LNCAP (cell line): ENCODE data around the gene DPP6.

Experiments used
- TF ChIP-seq, protein P1 (sequence below): fragments of 450-650 bp; IDR thresholded peaks from 2 replicates; pipeline ENCODE4 v1.5.1; 2017; ENCODE audit warnings: mild to moderate bottlenecking

The DPP6 gene

DNA sequence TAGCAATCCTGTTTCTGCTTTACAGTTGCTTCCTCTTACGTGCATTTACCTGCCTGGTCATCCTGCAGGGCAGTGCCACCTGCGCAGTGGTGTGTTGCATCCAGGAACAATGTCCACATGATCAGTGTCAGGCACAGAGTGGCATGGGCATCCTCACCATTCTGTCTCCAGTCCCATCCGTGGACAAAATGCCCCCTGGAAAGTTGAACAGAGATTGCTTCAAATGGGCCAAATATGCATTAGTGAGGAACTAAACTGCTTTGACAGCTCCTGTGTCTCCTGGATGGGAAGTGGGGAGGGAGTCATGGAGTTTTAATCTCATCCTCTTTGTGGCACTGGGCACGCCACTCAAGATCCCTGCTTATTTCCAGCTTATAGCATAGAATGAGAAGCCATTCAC, 151.8 kb downstream of the DPP6 start:
- TF ChIP-seq, protein P1, sequence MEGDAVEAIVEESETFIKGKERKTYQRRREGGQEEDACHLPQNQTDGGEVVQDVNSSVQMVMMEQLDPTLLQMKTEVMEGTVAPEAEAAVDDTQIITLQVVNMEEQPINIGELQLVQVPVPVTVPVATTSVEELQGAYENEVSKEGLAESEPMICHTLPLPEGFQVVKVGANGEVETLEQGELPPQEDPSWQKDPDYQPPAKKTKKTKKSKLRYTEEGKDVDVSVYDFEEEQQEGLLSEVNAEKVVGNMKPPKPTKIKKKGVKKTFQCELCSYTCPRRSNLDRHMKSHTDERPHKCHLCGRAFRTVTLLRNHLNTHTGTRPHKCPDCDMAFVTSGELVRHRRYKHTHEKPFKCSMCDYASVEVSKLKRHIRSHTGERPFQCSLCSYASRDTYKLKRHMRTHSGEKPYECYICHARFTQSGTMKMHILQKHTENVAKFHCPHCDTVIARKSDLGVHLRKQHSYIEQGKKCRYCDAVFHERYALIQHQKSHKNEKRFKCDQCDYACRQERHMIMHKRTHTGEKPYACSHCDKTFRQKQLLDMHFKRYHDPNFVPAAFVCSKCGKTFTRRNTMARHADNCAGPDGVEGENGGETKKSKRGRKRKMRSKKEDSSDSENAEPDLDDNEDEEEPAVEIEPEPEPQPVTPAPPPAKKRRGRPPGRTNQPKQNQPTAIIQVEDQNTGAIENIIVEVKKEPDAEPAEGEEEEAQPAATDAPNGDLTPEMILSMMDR: no peak

DNA sequence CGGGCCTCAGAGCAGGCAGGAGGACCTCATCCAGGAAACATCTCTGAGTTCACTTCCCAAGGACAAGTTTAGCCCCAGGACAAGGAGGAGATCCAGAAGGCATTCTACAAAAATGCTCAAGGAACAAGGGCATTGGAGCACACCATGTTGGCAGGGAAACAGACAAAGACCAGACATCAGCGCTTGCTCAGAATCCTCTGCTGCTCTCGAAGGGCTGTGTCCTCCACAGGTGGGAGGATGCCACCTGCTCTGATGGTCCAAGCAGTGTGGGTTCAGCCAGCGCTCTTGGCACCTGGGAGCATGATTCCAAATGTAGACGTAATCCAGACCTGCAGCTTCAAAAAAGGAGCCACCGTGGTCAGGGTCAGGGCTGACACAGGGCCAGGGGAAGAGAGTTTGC, 160.7 kb downstream of the DPP6 start:
- TF ChIP-seq, protein P1: no peak

DNA sequence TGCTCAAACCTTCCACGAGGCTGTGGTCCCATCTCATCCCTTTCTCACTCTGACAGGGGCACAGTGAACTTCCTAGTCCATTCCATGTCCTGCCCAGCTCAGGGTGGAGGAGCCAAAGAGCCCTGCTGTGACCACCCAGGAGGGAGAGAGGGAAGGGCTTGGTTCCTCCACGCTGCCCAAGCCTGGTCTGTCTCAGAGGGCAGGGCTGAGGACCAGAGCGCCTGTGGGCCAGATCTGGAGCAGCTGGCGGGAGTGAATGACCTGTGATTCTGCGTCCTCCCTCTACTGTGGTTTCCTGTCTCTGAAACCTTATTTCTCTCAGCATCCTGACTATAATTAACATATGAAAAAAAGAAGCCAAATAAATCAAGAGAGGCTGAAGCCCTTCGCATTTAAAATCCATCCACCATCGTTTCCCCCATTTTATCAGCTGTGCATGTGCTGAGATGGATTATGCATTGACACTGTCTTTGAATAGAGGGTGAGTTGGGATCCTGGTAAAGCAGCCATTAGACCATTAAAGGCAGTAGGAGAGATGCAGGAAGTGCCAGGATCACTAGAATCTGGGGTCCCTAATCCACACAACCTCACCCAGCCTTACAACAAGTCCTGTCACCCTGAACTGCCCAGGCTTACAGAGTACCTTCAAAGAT, 165.6 kb downstream of the DPP6 start:
- TF ChIP-seq, protein P1: no peak

DNA sequence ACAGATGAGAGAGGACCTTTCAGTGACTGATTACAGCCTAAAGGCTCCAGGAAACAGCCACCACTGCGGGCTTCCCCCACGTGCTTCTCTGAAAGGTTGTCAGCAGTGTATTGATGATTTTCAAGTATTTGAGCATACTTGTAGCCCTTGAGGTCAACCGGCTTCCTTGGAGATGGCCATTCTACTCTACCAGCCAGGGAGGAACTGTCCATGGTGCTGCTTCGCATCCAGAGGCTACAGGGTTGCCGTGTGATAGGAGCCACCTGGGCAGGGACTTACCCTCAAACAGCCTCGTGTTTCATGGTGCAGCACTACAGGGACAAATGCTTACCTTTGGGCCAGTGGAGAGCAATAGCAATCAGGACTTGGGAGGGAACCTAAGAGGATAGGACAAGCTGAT, 179.5 kb downstream of the DPP6 start:
- TF ChIP-seq, protein P1: no peak

DNA sequence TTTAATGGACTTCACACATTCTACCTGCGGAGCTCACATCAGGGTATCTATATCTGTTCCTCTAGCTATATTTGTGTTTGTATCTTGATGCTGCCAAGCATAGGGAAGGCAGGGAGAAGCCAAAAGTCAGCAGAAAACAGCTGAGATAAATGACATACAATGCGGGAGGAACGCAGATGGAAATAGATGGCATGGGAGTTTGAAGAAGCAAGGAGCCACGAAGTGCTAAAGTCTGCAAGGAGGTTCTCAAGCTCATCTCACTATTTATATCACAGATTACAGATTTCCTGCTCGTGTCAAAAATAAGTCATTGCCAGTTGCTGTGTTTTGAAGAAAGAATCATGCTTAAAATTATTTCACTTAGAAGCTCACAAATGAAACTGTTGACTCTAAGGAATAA, 180.5 kb downstream of the DPP6 start:
- TF ChIP-seq, protein P1: no peak

DNA sequence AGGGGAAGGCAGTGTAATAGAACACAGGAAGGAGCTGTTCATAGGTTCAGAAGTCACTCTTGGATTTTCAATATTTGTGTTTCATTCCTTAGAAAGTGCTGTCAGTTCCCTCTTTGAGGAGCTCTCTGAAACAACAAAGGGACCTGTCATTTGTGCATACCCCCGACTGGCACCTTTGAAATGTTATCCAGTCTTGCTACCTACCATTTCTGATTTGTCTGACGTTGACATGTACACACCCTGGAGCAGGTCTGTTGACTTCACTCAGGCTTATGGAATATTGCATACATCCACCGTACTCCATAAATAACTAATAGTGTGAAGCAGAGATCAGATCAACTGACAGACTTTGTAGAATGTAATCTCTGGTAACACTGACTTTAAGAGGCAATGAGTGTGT, 189.8 kb downstream of the DPP6 start:
- TF ChIP-seq, protein P1: no peak

DNA sequence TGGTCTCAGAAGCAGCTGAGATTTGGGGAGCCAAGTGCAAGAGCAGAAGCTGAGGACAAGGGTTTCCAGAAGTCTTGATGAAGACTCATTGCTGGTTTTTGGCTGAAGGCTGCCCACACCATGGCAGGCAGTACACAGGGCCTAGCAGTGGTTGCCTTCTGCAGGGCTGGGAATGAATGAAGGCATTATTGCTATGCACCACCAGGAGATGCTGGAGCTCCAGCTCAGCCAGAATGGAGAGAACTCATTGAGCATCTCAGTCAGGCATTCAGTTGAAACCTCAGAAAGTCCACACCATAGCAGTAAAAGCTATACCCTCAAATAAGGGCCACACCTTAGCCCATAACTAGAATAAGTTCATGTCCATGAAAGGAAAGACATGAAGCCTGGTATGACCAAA, 190.5 kb downstream of the DPP6 start:
- TF ChIP-seq, protein P1: no peak

DNA sequence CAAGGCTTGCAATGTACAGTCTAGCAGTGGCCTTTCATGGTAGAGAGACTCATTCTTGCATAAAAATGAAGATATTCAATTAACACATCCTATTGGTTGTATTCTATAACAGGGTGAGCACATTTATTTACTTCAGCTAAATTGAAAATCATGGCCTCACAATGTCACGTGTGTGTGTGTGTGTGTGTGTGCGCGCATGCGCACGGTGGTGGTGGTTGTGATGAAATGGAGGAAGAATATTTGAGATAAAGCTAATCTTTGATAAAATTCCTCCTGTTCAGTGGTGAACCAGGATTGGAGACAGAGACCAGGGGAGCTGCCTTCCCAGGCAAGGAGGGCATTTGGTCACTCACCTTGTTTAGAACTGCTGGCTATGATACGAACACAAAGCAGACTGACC, 199.8 kb downstream of the DPP6 start:
- TF ChIP-seq, protein P1: no peak
